ENCODE measurements around the gene OSBPL10. TPM values are rescaled to one million over a fixed set of nuclear protein-coding genes. Genes with fewer than 3 reads are reported as not detected.

OSBPL10 gene
- polyA plus RNA-seq, 3 donors from 2014 or later, result 0.19 to 0.50 TPM; not detected in 1

DNA sequence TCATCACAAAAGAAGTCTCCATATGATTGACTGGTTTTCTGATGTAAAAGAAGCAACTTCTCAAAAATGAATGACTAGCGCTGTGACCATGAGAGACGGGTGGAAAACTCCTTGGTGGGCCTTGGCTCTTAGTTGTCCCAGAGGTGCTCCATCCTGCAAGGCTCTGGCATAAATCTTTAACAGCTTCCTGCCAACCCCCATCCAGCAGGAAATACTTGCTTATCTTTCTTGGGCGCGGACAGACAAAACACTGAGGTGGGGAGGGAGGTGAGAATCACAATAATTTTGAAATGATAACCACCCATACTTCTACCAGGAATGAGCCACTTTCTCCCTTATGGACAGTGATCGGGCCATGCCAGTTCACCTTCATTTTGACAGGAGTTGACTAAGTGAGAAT lies 319.8 kb downstream of the OSBPL10 start:
- H3K4me3 Mint-ChIP-seq, result no peak overlapping the region
- peaks cover 0 to 3% (median 0%) of the 10 kb centered on the region in 3 donors for H3K27me3 Mint-ChIP-seq (ENCODE audit: low read depth in 3 of 3)
- H3K27ac Mint-ChIP-seq, result no peak overlapping the region
- no peaks in the 10 kb centered on the region for H3K4me1 Mint-ChIP-seq
- H3K36me3 Mint-ChIP-seq, result peaks cover 4 to 8% (median 5%) of the 10 kb centered on the region in 3 donors
- peaks cover 16 to 48% (median 28%) of the 10 kb centered on the region in 6 donors for H3K9me3 Mint-ChIP-seq
- DNase-seq, result no peak

DNA sequence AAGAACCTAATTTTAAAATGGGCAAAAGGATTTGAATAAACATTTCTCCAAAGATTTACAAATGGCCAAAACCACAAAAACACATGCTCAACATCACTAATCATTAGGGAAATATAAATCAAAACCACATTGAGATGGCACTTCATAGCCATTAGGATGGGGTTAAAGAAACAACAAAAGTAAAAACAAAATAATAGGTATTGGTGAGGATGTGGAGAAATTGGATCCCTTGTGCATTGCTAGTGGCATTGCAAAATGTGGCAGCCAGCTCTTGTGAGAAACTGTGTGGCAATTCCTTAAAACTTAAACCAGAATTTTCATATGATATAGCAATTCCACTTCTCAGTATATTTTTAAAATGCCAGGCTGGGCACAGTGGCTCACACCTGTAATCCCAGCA lies 321.8 kb downstream of the OSBPL10 start:
- H3K27me3 Mint-ChIP-seq (ENCODE audit: low read depth in 3 of 3), result peaks cover 0 to 2% (median 0%) of the 10 kb centered on the region in 3 donors
- DNase-seq, result no peak
- no peak overlapping the region for H3K4me3 Mint-ChIP-seq
- H3K4me1 Mint-ChIP-seq, result no peaks in the 10 kb centered on the region
- H3K36me3 Mint-ChIP-seq, result peaks cover 5 to 8% (median 7%) of the 10 kb centered on the region in 3 donors
- no peak overlapping the region for H3K27ac Mint-ChIP-seq
- peaks cover 30 to 69% (median 48%) of the 10 kb centered on the region in 6 donors for H3K9me3 Mint-ChIP-seq

DNA sequence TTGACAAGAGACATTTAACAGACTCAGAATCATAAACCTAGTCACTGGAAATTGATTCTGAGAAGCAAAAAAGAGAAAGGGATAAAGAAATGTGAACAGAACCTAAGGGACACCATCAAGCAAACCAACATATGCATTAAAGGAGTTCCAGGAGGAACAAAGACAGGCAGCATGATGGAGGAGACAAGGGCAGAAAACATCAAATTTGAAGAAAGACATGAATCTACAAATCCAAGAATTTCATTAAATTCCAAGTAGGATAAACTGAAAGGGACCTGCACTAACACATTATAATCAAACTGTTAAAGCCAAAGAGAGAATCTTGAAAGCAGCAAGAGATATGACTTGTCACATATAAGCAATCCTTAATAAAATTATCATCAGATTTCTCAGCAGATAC lies 326.1 kb downstream of the OSBPL10 start:
- Mint-ChIP-seq H3K27me3 (ENCODE audit: low read depth in 3 of 3) (peaks cover 3 to 7% (median 3%) of the 10 kb centered on the region in 3 donors), H3K4me3 (no peak overlapping the region), H3K36me3 (peaks cover 11 to 23% (median 18%) of the 10 kb centered on the region in 3 donors), H3K4me1 (no peaks in the 10 kb centered on the region), H3K27ac (no peak overlapping the region), H3K9me3 (peaks cover 49 to 93% (median 87%) of the 10 kb centered on the region in 6 donors)
- no peak for DNase-seq

DNA sequence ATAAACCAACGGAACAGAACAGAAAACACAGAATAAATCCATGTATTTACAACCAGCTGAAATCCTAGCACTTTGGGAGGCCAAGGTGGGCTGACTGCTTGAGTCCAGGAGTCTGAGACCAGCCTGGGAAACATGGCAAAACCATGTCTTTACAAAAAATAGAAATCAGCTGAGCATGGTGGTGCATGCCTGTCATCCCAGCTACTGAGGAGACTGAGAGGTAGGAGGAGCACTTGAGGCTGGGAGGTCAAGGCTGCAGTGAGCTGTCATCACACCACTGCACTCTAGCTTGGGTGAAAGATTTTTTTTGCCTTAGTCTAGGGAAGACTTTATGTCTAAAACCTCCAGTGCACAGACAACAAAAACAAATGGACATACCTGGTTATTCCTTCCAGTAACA lies 327.6 kb downstream of the OSBPL10 start:
- H3K27ac Mint-ChIP-seq, result no peak overlapping the region
- DNase-seq, result no peak
- H3K27me3 Mint-ChIP-seq (ENCODE audit: low read depth in 3 of 3), result peaks cover 3 to 16% (median 10%) of the 10 kb centered on the region in 3 donors
- H3K36me3 Mint-ChIP-seq, result peaks cover 14 to 36% (median 29%) of the 10 kb centered on the region in 3 donors
- H3K4me3 Mint-ChIP-seq, result no peak overlapping the region
- peaks cover 53 to 97% (median 93%) of the 10 kb centered on the region in 6 donors for H3K9me3 Mint-ChIP-seq
- no peaks in the 10 kb centered on the region for H3K4me1 Mint-ChIP-seq

DNA sequence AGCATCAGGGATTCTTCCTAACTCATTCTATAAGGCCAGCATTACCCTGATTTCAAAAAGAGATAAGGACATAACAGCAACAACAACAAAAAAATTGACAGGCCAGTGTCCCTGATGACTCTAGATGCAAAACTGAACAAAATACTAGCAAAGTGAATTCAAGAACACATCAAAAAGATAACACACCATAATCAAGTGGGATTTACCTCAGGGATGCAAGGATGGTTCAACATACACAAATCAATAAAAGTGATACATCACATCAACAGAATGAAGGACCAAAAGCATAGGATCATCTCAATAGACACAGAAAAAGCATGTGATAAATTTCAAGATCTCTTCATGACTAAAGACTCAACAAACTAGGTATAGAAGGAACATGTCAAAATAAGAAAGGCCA lies 328.8 kb downstream of the OSBPL10 start:
- Mint-ChIP-seq H3K4me3 (no peak overlapping the region), H3K36me3 (peaks cover 17 to 34% (median 32%) of the 10 kb centered on the region in 3 donors), H3K27ac (no peak overlapping the region)

DNA sequence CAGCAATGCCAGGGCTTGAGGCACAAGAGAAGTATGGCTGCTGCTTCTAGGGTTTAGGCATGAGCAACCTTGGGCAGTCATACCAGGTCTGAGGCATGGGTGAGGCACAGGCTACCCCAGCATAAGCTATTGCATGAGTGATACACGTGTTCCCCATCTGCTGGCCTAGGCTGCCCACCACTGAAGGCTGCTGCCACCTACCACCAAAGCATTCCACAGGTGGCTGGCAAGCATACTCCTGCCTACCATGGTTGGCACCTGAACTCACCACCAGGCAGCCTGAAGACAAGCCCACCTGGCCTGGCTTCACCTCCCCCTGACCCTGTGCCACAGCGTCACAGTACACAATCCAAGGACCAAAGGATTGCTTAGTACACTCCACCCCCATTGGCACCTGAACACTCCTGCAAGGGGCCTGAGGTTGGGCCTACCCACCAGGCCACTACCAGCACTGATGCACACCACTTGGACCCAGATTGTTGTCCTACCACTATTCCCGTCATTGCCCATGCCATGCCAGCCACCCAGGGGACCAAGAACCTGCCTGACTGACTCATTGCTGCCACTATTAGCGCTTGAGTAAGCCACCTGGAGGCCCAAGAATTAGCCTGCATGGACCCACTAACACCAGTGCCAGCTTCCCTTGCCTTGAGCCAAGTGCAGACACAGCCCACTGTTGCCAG lies 332.6 kb downstream of the OSBPL10 start:
- peaks cover 3 to 16% (median 12%) of the 10 kb centered on the region in 3 donors for H3K27me3 Mint-ChIP-seq (ENCODE audit: low read depth in 3 of 3)
- no peak for DNase-seq
- no peak overlapping the region for H3K27ac Mint-ChIP-seq
- peaks cover 27 to 43% (median 40%) of the 10 kb centered on the region in 3 donors for H3K36me3 Mint-ChIP-seq
- H3K4me1 Mint-ChIP-seq, result no peaks in the 10 kb centered on the region
- no peak overlapping the region for H3K4me3 Mint-ChIP-seq
- peaks cover 29 to 56% (median 47%) of the 10 kb centered on the region in 6 donors for H3K9me3 Mint-ChIP-seq

More for the DNA sequence above, 328.8 kb downstream of the OSBPL10 start:
- no peak for DNase-seq
- Mint-ChIP-seq H3K27me3 (ENCODE audit: low read depth in 3 of 3) (peaks cover 3 to 16% (median 13%) of the 10 kb centered on the region in 3 donors), H3K4me1 (no peaks in the 10 kb centered on the region), H3K9me3 (peaks cover 54 to 93% (median 83%) of the 10 kb centered on the region in 6 donors)

DNA sequence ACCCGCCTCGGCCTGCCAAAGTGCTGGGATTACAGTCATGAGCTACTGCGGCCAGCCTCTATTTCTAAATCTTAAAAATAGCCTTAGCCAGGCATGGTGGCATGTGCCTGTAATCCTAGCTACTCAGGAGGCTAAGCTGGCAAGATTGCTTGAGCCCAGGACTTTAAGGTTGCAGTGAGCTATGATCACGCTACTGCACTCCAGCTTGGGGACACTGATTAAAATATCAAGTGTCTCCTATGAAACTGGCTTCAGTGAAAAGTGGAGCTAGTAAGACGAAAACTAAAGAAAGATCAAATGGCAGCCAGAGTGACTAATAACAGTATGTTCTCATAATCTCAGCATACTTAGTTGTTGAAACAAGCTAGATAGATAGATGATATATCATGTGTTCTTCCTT lies 335.8 kb downstream of the OSBPL10 start:
- peaks cover 25 to 29% (median 26%) of the 10 kb centered on the region in 3 donors for H3K36me3 Mint-ChIP-seq
- H3K4me3 Mint-ChIP-seq, result no peak overlapping the region
- H3K27me3 Mint-ChIP-seq (ENCODE audit: low read depth in 3 of 3), result peaks cover 0 to 10% (median 9%) of the 10 kb centered on the region in 3 donors
- H3K9me3 Mint-ChIP-seq, result peaks cover 11 to 27% (median 16%) of the 10 kb centered on the region in 6 donors
- H3K4me1 Mint-ChIP-seq, result no peaks in the 10 kb centered on the region
- no peak overlapping the region for H3K27ac Mint-ChIP-seq
- no peak for DNase-seq

DNA sequence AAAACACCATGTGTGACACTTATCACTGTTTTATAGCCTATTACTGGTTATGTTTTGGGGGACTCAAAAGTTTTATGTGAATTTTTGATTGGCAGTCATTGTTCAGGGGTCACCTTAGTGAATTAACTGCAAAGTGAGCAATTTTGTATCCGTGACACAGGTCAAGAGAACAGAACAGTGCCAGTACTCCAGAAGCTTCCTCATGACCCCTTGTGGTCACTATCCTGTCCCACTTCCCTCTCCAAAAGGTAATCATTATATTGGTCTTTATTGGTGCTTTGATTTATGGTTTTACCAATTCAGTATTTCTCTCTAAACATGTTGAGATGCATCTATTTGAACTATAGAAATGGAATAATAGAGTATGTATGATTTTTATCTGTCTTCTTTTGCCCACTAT lies 341.2 kb downstream of the OSBPL10 start:
- Mint-ChIP-seq H3K27ac (peak overlapping the region in 2 of 6 donors; percentile 15 to 43), H3K4me3 (no peak overlapping the region), H3K9me3 (no peaks in the 10 kb centered on the region), H3K27me3 (ENCODE audit: low read depth in 3 of 3) (peaks cover 0 to 3% (median 0%) of the 10 kb centered on the region in 3 donors), H3K4me1 (peaks cover 34 to 35% of the 10 kb centered on the region in 2 donors), H3K36me3 (peaks cover 0 to 12% (median 0%) of the 10 kb centered on the region in 3 donors)
- no peak for DNase-seq

DNA sequence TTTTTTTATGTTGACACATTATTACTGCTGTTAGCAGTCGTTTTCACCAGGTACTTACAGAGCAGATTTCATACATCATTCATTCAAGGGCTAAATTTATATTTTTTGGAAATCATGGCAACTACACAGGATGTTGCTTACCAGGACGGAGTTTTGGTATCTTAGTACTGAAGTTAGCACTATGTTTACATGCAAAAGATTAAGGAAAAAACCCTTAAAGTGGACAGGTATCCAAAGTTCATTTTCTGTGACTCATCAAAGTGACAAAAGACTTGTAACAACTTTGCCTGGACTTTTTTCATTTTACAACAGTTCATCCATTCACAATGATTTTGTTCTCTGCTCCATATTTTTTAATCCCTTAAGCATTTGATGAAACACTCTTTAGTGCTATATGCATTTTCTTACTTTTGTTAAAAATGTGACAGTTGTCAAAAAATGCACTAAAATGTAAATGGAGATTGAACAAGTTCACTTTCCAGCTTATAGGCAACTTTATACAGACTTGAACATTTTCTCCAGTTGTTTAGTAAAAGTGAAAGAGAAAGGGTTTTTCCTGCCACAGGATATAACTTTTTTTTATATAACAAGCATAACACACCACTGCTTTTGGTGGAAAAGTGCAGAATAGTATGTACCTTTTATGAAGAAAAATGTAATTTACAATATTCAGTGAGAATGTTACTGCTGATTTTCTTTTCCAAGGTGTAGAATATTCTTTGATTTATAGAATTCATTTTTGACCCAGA lies 344.2 kb downstream of the OSBPL10 start:
- H3K4me3 Mint-ChIP-seq, result peak overlapping the region; percentile 54 to 78 (median 75)
- H3K36me3 Mint-ChIP-seq, result peaks cover 8 to 16% (median 8%) of the 10 kb centered on the region in 3 donors
- H3K27me3 Mint-ChIP-seq (ENCODE audit: low read depth in 3 of 3), result peaks cover 0 to 3% (median 0%) of the 10 kb centered on the region in 3 donors
- no peaks in the 10 kb centered on the region for H3K9me3 Mint-ChIP-seq
- DNase-seq, result peak; percentile 19 to 37 (median 33)
- peaks cover 37 to 41% of the 10 kb centered on the region in 2 donors for H3K4me1 Mint-ChIP-seq
- peak overlapping the region; percentile 74 to 94 (median 89) for H3K27ac Mint-ChIP-seq

DNA sequence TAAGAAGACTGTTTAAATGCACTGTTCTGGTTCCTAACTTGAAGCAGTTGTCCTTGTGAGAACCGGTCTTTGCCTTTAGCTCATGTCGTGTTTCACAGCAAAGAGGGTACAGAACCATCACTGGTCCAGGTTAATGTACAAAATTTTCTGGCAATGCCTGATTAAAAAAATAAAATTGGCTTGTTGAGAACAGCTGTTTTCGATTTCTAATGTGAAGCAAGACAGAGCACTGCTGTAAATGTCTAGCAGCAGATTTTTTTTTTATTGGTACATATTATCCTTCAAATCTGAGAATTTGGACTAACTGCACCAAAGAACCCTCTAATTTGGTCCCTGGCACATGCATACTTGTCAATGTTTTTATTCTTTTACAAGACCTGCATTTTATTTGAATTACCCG lies 345.0 kb downstream of the OSBPL10 start:
- H3K4me1 Mint-ChIP-seq, result peaks cover 37 to 41% of the 10 kb centered on the region in 2 donors
- H3K27ac Mint-ChIP-seq, result peak overlapping the region; percentile 74 to 94 (median 89)
- H3K9me3 Mint-ChIP-seq, result no peaks in the 10 kb centered on the region
- peaks cover 9 to 18% (median 10%) of the 10 kb centered on the region in 3 donors for H3K36me3 Mint-ChIP-seq
- H3K4me3 Mint-ChIP-seq, result peak overlapping the region in 4 of 5 donors; percentile 1 to 75 (median 46)
- peaks cover 0 to 3% (median 0%) of the 10 kb centered on the region in 3 donors for H3K27me3 Mint-ChIP-seq (ENCODE audit: low read depth in 3 of 3)
- DNase-seq, result no peak

DNA sequence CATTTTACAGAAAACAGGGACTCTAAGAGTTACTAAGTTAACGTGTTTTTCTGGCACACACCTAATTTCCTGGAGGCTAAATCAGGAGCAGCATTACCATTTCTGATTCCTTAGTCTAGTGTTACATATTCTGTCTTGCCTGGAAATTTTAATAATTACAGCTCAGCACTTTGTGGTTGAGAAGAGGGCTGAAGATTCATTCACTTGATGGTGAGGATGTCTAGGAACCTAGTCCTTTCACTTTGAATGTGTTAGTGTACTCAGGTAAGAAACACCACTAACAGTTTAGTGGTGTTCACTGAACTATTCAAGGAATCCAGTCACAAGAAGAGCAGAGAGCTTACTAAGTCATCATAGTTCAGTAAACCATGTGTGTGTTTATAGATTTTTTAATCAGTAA lies 345.5 kb downstream of the OSBPL10 start:
- Mint-ChIP-seq H3K4me1 (peaks cover 37 to 41% of the 10 kb centered on the region in 2 donors), H3K27me3 (ENCODE audit: low read depth in 3 of 3) (peaks cover 0 to 3% (median 0%) of the 10 kb centered on the region in 3 donors)

DNA sequence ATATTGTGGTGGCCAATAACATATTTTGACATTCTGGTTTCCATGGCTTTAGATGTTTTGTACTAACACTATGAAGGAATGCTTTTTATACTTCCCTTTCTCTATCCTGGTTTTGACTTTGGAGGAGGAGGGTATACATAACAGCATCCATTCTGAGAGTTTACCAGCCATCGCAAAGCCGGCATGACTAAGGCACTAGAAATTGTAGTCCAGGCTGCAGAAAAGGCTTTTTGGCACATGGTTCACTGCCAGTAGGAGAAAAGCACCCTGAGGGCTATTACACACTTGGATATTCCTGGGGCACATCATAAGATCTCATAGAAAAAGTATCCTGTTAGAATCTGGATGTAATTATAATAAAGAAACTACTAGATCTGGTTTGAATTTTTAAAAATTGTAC lies 346.6 kb downstream of the OSBPL10 start:
- Mint-ChIP-seq H3K27me3 (ENCODE audit: low read depth in 3 of 3) (peaks cover 0 to 3% (median 0%) of the 10 kb centered on the region in 3 donors), H3K36me3 (peaks cover 18 to 28% (median 22%) of the 10 kb centered on the region in 3 donors), H3K27ac (peak overlapping the region; percentile 7 to 91 (median 58)), H3K4me1 (peaks cover 37 to 41% of the 10 kb centered on the region in 2 donors), H3K9me3 (no peaks in the 10 kb centered on the region), H3K4me3 (no peak overlapping the region)
- DNase-seq, result no peak

More for the DNA sequence above, 345.5 kb downstream of the OSBPL10 start:
- H3K27ac Mint-ChIP-seq, result peak overlapping the region; percentile 74 to 94 (median 89)
- peaks cover 9 to 19% (median 11%) of the 10 kb centered on the region in 3 donors for H3K36me3 Mint-ChIP-seq
- H3K4me3 Mint-ChIP-seq, result peak overlapping the region in 4 of 5 donors; percentile 1 to 60 (median 36)
- no peaks in the 10 kb centered on the region for H3K9me3 Mint-ChIP-seq
- no peak for DNase-seq

DNA sequence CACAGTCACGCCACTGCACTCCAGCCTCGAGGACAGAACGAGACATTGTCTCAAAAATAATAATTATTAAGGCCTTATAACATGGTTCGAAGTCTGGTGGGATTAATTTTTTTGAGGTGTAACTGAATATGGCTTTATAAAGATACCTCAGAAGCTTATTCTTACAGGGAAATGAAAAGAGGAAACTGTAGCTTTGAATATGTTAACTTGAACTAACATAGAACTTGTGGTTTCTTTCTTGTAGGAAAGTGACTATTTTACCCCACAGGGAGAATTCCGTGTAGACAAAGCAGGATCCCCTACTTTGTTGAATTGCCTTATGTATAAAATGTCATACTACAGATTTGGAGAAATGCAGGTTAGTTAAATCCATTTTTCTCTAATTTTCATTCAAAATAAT lies 352.0 kb downstream of the OSBPL10 start:
- Mint-ChIP-seq H3K4me1 (peaks cover 5 to 9% of the 10 kb centered on the region in 2 donors), H3K36me3 (peaks cover 27 to 50% (median 28%) of the 10 kb centered on the region in 3 donors), H3K9me3 (no peaks in the 10 kb centered on the region), H3K27ac (no peak overlapping the region), H3K4me3 (no peak overlapping the region), H3K27me3 (ENCODE audit: low read depth in 3 of 3) (peaks cover 0 to 2% (median 0%) of the 10 kb centered on the region in 3 donors)
- no peak for DNase-seq

Measured in immature natural killer cell (primary cell).